T-helper 1 cell (primary cell): ENCODE data around the gene RAB31.
A peak's percentile ranks its signal among the peaks of the same experiment; 100 is the strongest.
"Not testable (repeated sequence)": the region's sequence is repeated elsewhere in the genome, so short reads cannot be mapped to it uniquely, and the experiment has no call there.

ENCODE experiments used
- DNase-seq, 5 donors: peaks; one replicate each; pipeline ENCODE4 v3.0.0-alpha.2; 2012 to 2020

The RAB31 gene

DNA sequence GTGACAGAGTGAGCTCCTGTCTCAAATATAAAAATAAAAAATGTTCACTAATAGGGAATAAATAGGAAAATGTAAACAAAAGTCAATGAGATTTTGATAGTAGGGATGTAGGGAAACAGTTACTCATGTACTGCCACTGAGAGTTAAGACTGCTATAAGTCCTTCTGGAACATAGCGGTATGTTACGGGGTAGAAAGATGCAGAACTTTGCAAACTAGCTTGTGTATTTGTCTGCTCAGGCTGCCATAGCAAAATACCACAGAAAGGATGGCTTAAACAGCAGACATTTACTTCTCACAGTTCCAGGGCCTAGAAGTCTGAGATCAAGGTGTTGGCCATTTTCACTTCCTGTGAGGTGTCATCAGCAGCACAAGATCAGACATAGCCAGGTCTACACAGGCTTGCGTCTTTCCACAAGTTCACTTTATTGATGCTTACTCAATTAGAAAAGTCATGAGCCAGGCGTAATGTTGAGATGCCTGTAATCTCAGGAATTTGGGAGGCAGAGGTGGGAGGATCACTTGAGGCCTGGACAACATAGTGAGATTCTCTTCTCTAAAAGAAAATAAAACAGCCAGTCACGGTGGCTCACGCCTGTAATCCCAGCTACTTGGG, 186.5 kb downstream of the RAB31 start:
- peak in 1 of 5 donors; percentile 47 for DNase-seq

DNA sequence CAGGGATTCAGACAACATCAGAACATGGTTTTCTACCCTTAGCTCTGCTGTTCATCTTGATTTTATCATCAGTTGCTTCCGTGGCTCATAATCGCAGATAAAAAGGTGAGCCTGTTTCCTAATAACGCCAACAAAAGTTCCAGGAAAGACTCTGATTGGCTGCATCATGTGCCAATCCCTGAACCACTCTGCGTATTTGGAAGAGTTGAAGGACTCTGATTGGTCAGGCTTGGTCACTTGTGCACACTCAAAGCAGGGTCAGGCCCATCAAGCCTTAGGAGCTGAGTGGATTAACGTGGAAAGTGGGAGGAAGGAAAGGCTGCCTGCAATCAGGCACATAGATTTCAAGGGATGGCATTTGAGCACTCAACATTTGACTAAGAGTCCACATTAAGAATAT, 189.0 kb downstream of the RAB31 start:
- no peak for DNase-seq

DNA sequence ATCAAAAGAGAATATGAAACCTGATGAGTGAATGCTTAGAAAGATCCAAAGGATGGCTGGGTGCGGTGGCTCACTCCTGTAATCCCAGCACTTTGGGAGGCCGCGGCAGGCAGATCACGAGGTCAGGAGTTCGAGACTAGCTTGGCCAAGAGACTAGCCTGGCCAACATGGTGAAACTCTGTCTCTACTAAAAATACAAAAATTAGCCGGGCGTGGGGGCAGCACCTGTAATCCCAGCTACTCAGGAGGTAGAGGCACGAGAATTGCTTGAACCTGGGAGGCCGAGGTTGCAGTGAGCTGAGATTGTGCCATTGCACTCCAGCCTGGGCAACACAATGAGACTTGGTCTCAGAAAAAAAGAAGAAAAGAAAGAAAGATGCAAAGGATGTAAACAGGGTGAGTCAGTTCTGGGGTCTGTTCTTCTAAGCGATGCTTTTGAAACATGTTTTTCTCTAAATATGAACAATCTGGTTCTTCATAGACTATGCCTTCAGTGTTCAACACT, 189.7 kb downstream of the RAB31 start:
- not testable (repeated sequence) for DNase-seq

DNA sequence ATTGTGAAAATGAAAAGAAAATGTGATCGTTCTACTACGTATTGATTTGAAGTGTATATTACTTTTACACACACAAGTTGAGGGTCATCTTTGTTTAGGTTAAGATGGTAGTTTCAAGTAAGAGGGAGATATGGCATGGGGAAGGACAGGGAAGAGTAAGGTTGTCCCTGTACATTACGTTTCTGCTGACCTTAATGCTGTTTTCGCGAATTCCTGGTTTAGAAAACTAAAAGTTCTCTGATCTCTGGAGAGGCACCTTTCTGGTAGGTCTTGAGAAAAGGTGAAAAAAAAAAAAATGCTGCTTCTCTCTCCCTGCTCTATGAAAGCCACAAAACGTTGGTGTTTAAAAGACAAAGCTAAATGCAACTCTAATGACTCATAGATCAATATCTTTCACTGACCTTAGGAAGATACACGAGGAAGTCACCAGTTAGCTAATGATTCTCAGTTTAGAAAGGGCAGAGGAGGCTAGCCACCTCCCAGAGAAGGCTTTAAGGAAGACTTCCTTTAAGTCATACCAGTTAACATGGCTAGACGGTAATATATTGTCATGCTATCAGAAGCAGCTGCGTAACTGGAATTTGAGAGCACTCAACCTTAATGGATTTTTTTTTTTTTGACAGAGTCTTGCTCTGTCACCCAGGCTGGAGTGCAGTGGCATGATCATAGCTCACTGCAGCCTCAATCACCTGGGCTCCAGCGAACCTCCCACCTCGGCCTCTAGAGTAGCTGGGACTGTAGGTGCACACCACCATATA, 190.9 kb downstream of the RAB31 start:
- peak in 1 of 5 donors; percentile 27 for DNase-seq

DNA sequence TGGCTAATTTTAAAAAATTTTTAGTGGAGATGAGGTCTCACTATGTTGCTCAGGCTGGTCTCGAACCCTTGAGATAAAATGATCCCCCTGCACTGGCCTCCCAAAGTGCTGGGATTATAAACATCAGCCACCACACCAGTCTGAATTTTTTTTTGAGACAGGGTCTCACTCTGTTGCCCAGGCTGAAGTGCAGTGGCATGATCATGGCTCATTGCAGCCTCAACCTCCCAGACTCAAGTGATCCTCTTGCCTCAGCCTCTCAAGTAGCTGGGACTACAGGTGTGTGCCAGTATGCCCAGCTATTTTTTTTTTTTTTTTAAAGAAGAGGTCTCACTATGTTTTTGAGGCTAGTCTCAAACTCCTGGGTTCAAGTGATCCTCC, 191.4 kb downstream of the RAB31 start:
- not testable (repeated sequence) for DNase-seq

DNA sequence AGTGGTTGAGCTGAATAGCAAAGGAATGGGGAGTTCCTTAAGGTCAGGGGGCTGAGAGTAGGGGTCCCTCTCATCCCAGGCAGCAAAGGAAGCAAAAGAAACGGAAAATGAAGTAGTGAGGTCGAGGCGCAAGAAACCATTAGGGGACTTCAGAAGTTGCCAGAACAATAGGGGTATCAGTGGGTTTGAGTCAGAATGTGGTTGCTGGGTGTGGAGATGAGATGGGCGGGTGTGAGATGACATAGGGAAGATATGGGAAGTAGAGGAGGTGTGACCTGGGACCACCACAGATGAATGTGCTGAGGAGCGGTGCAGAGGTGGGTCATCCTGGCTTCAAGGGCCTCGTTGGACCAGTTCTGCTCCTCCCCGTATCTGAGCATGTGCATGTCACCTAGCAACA, 192.6 kb downstream of the RAB31 start:
- DNase-seq: no peak

DNA sequence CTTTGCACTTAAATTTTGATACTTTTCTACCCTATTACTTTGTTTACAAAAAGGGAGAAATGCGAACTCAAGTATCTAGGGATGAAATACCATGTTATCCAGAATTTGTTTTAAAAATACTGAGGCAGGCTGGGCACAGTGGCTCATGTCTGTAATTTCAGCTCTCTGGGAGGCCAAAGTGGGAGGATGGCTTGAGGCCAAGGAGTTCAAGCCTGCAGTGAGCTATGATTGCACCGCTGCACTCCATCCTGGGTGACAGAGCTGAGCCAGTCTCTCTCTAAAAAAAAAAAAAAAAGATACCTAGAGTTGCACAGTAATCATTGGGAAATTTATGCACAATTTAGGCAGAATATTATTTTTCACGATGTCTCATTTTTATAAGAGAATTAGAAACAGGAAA, 193.3 kb downstream of the RAB31 start:
- DNase-seq: no peak

DNA sequence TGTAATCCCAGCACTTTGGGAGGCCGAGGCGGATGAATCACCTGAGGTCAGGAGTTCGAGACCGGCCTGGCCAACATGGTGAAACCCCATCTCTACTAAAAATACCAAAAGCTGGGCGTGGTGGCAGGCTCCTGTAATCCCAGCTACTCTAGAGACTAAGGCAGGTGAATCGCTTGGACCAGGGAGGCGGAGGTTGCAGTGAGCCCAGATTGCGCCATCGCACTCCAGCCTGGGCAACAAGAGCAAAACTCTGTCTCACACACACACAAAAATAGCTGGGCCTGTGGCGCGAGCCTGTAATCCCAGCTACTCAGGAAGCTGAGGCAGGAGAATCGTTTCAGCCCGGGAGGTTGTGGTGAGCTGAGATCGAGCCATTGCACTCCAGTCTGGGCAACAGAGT, 194.2 kb downstream of the RAB31 start:
- not testable (repeated sequence) for DNase-seq

DNA sequence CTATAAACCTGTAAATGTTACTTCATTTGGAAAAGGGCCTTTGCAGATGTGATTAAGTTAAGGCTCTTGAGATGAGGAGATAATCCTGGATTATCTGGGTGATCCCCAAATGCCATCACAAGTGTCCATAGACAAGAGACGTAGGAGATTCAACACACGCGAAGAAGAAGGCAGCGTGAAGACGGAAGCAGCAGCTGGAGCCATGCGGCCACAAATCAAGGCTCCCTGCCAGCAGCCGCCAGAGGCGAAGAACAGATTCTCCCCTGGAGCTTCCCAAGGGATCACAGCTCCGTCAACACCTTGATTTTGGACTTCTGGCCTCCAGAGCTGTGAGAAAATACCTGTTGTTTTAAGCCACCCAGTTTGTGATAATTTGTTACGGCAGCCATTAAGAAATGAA, 194.7 kb downstream of the RAB31 start:
- DNase-seq: no peak

DNA sequence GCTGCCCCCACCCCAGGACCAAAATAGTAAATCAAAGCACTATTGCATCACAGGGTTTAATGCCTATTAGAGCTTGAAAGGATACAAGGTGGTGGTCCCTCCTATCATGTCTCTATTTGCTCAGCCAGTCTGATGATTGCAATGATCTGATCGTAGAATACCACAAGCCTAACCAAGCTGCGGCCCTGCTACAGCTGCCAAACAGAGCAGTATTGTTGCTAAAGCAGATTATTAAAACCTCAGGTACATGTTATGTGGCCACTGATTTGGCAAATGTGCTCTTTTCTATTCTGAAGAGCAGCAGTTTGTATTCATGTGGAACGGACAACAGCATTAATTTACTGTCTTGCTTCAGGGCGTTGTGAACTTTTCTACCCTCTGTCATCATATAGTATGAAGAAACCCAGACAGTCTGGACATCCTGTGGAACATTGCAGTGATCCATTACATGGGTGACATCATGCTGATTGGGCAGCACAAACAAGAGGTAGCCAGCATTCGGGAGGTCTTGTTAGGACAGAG, 197.4 kb downstream of the RAB31 start:
- DNase-seq: no peak

DNA sequence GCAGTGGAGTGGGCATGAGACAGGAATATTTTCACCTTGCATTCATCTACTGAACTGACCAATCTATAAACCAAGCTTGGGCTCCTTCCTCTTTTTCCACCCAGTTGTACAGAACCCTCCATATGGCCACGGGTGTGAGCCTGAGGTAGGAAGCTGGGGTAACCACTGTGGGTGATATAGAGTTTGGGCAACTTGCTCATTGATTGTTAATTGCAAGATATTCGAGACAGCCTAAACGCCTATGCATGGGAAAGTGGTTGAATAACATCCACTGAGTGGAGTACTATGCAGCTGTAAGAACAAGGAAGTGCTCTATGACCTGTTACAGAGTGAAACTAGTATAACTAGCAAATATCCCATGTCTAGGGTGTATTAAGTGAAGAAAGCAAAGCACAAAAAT, 198.4 kb downstream of the RAB31 start:
- no peak for DNase-seq

DNA sequence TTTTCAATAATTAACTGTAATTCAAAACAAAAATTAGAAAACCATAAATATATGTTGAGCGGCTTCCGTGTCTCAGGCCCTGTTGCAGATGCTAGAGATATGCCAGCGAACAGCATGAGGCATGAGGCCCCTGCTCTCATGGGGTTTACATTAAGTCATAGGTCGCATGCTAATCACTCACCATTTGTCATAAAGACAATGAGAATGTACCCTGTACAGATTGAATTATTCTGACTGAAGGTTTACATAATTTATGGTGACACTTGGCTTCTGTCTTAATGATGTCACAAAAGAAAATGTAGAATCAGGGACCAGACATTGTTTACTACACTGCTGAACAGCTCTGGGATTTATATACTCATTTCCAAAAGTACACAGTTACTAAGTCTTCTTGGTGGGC, 199.8 kb downstream of the RAB31 start:
- no peak for DNase-seq

DNA sequence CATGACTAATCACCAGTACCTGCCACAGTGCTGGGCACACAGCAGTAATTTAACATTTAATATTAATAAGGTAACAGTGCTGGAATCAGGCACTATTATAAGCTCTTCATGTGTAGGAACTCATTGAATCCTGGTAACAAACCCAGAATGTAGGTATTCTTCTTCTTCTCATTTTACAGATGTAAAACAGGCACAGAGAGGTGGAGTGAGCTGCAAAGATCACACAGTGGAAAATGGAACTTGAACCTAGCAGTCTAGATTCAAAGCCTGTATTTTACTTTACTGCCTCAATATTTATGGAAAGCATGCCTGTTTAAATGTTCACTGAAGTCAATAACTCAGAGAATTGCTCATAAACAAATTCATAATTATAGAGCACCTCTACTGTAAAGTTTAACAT, 202.0 kb downstream of the RAB31 start:
- DNase-seq: no peak

DNA sequence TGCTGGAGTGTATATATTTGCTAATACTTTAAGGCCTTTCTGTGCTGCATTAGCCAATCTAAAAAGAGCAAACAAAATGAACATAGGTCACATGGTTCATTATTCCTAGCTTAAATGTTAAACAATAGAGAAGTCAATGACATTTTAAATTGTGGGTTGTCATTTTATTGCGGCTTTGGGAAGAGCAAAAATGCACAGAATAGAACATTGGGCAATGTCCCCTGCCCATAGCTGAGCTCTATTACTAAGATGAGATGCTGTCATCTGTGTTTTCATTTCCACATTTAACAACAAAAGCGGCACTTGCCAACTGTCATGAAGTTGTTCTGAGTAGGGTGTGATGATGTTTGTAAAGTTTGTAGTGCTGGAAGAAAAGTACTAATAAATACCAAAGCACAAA, 202.6 kb downstream of the RAB31 start:
- DNase-seq: no peak

DNA sequence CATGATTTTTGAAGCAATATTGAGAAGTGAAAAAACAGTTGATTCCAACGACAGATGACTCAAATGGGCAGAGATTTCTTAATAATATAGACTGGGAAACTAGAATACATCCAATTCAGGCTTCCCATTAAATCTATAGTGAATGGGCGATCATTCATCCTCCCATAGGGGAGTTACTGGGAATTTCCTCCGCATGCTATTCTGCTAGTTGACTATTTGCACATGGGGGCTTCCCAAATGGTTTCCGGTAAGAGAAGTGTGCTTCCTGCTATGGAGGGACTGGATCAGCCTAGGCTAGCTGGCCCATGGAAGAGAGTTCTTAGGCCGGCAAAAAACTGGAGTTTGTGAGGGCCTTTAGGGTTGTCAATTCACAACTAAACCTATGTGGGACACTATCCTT, 203.1 kb downstream of the RAB31 start:
- DNase-seq: no peak
